ENCODE data around the gene CTNND2. TPM values are rescaled to one million over a fixed set of nuclear protein-coding genes. Genes with fewer than 3 reads are reported as not detected.

CTNND2 gene
- total and polyA plus RNA-seq, 8 donors, result 9.2 to 62.8 (median 43.7) TPM

DNA sequence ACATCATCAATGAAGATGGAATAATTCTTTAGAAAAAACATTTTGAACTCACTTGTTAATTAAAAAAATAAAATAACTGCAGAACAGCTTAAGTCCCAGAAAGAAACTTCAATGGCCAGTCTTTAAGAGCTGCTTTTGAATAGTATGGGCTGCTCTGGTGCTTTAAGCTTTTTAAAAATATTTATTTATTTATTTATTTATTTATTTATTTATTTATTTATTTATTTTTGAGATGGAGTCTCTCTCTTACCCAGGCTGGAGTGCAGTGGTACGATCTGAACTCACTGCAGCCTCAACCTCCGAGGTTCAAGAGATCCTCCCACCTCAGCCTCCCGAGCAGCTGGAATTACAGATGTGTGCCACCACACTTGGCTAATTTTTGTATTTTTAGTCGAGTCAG is 626.9 kb downstream of the CTNND2 start:
- H3K4me1 ChIP-seq, result no peaks in the 10 kb centered on the region
- intact Hi-C loops (cut with DNase I), result no loop called here
- no peaks in the 10 kb centered on the region for H3K9me3 ChIP-seq
- H3K27me3 ChIP-seq, result no peaks in the 10 kb centered on the region
- H3K36me3 ChIP-seq, result no peaks in the 10 kb centered on the region
- ATAC-seq, result no peak
- no peak for DNase-seq
- TF ChIP-seq, protein P1, sequence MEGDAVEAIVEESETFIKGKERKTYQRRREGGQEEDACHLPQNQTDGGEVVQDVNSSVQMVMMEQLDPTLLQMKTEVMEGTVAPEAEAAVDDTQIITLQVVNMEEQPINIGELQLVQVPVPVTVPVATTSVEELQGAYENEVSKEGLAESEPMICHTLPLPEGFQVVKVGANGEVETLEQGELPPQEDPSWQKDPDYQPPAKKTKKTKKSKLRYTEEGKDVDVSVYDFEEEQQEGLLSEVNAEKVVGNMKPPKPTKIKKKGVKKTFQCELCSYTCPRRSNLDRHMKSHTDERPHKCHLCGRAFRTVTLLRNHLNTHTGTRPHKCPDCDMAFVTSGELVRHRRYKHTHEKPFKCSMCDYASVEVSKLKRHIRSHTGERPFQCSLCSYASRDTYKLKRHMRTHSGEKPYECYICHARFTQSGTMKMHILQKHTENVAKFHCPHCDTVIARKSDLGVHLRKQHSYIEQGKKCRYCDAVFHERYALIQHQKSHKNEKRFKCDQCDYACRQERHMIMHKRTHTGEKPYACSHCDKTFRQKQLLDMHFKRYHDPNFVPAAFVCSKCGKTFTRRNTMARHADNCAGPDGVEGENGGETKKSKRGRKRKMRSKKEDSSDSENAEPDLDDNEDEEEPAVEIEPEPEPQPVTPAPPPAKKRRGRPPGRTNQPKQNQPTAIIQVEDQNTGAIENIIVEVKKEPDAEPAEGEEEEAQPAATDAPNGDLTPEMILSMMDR (IDR thresholded peaks at IDR 0.05), result no peak
- 98% methylated on average over 4 of the region's 4 CpGs for WGBS, 2 donors
- no peak for FAIRE-seq
- H3K4me3 ChIP-seq, result no peak overlapping the region
- H3K27ac ChIP-seq, result no peak overlapping the region

DNA sequence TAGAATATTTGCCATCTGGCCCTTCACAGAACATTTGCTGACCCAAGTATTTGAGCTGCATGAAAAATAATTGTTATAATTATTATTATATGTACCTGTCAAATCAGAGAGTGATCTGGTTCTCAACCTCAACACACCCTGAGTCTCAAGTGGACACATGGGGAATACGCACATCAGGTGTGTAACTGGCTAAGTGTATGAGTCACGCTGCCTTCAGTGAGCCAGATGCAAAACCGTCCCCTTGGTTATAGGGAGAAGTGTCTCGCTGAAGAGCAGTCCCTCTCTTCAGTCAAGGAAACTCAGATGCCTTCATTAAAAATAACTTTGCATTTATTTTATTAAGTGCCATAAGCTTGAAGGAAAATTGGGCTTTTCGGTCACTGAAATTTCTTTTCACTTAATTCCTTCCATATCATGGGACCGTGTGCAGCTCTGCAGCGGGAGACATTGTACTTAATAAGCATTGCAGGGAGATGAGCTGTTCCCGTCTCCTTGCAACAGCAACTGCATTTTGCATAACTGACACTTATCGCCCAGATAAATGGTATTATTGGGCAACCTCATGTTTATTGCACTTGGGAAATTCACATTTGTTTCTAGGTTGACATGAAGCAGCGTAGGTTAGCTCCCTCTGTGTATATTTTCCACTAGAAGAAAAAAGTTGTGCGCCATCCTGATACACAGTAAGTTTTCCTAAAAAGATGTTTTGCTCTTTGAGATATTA is 630.9 kb downstream of the CTNND2 start:
- no peaks in the 10 kb centered on the region for H3K9me3 ChIP-seq
- H3K4me1 ChIP-seq, result peaks cover 0 to 8% (median 7%) of the 10 kb centered on the region in 3 donors
- H3K36me3 ChIP-seq, result no peaks in the 10 kb centered on the region
- WGBS, 2 donors, result 82 to 86% methylated on average over 11 of the region's 11 CpGs
- no peak overlapping the region for H3K27ac ChIP-seq
- DNase-seq, result no peak
- H3K27me3 ChIP-seq, result no peaks in the 10 kb centered on the region
- TF ChIP-seq, protein P1 (IDR thresholded peaks at IDR 0.05), result no peak
- peak in 1 of 4 donors; percentile 29 for ATAC-seq
- intact Hi-C loops (cut with DNase I), result no loop called here
- H3K4me3 ChIP-seq, result no peak overlapping the region
- no peak for FAIRE-seq

DNA sequence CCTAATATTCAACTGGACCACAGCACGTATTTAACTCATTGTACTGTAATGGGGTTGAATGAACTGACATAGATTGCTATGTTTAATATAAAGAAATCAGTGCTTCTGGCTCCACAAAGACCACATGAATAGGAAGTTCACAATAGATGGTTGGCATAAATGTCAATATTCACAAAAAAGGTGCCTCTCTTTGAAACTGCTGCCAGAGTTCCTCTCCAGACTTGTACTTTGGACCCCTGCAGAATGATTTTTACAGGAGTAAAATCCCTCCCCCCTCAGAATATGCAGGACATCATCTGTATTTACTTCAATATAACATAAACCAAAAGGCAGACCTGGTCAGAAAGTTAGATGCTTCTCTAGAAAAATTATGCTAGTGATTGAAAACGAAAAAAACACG is 634.7 kb downstream of the CTNND2 start:
- no peak for FAIRE-seq
- Histone ChIP-seq H3K27ac (no peak overlapping the region), H3K9me3 (no peaks in the 10 kb centered on the region), H3K4me3 (no peak overlapping the region), H3K27me3 (no peaks in the 10 kb centered on the region), H3K4me1 (peaks cover 0 to 8% (median 7%) of the 10 kb centered on the region in 3 donors), H3K36me3 (no peaks in the 10 kb centered on the region)
- intact Hi-C loops (cut with DNase I), result loop anchor here in 1 of 3 donors (10.0 kb wide), 1 partner anchor 755 kb away; no protein-coding TSS in a partner anchor
- ATAC-seq, result peak in 1 of 4 donors; percentile 14
- TF ChIP-seq, protein P1 (IDR thresholded peaks at IDR 0.05), result no peak
- WGBS, 2 donors, result 74 to 78% methylated on average over 3 of the region's 3 CpGs
- no peak for DNase-seq

DNA sequence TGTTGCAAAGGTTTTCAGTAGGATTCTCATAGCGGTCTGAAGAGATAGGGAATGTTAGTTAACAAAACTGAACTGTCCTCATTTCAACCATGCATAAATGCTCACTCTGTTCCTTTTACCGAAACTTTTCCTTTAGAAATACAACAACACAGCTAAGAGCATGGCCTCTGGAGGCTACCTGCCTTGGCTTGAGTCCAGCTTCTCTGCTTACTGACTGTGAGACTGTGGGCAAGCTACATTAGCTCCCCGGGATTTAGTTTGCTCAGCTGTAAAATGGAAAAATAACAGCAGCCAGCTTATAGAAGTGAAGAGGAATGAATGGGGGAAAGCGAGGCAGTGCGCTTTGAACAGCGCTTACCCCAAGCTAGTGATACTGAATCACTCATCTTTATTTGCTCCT is 635.4 kb downstream of the CTNND2 start:
- Histone ChIP-seq H3K36me3 (no peaks in the 10 kb centered on the region), H3K27me3 (no peaks in the 10 kb centered on the region), H3K27ac (no peak overlapping the region), H3K4me1 (peaks cover 0 to 8% (median 7%) of the 10 kb centered on the region in 3 donors), H3K4me3 (no peak overlapping the region), H3K9me3 (no peaks in the 10 kb centered on the region)
- intact Hi-C loops (cut with DNase I), result loop anchor here in 1 of 3 donors (10.0 kb wide), 1 partner anchor 756 kb away; no protein-coding TSS in a partner anchor
- FAIRE-seq, result no peak
- peak; percentile 58 to 77 (median 74) for ATAC-seq
- DNase-seq, result peak in 3 of 6 donors; percentile 10 to 24 (median 20)
- 51 to 62% methylated on average over 6 of the region's 6 CpGs for WGBS, 2 donors
- TF ChIP-seq, protein P1 (IDR thresholded peaks at IDR 0.05), result no peak

DNA sequence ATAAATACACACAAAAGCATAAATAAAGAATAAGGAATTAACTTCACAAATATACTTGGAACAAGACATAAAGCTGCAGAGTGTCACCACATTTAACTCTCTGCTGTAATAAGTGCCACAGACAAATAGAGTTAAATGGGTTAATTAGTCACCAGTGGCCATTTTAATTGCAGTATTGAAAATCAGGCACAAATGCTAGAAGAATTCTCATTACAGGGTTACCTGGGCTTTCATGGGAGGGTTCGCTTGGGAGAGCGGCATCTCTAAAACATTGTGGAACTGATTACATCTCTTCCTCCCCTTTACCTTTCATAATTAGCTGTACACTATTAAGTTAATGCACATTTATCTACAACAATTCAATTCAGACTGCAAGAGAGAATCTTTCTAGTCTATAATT is 637.9 kb downstream of the CTNND2 start:
- 95% methylated on average over 2 of the region's 2 CpGs for WGBS, 2 donors
- no peaks in the 10 kb centered on the region for H3K27me3 ChIP-seq
- DNase-seq (no peak), FAIRE-seq (no peak), ATAC-seq (no peak)
- H3K9me3 ChIP-seq, result no peaks in the 10 kb centered on the region
- H3K27ac ChIP-seq, result no peak overlapping the region
- TF ChIP-seq, protein P1 (IDR thresholded peaks at IDR 0.05), result no peak
- H3K4me3 ChIP-seq, result no peak overlapping the region
- peaks cover 0 to 8% (median 7%) of the 10 kb centered on the region in 3 donors for H3K4me1 ChIP-seq
- no peaks in the 10 kb centered on the region for H3K36me3 ChIP-seq
- intact Hi-C loops (cut with DNase I), result loop anchor here in 1 of 3 donors (10.0 kb wide), 1 partner anchor 758 kb away; no protein-coding TSS in a partner anchor
